ENCODE results near the gene CCDC184.
"Not testable (repeated sequence)": the region's sequence is repeated elsewhere in the genome, so short reads cannot be mapped to it uniquely, and the experiment has no call there.

CCDC184 gene

GRCh38 chr12:48183091-48183875 is at the start of gene CCDC184:
TSS of gene CCDC184 (plus strand) at chr12:48183644. CDS start at chr12:48184123, 479 bp downstream.
- DNase-seq: peak; percentile 84

- no peak for DNase-seq
Observed at GRCh38 chr12:48135027-48135426, 48.4 kb upstream of the CCDC184 start.

- no peak for DNase-seq
Observed at GRCh38 chr12:48142818-48143674, 40.4 kb upstream of the CCDC184 start.

GRCh38 chr12:48143898-48144297 is 39.5 kb upstream of the CCDC184 start:
- no peak for DNase-seq

- DNase-seq: no peak
Observed at GRCh38 chr12:48145981-48146380, 37.5 kb upstream of the CCDC184 start.

- no peak for DNase-seq
Observed at GRCh38 chr12:48151103-48151771, 32.2 kb upstream of the CCDC184 start.

GRCh38 chr12:48155786-48156185 is 27.7 kb upstream of the CCDC184 start:
- DNase-seq: not testable (repeated sequence)

- no peak for DNase-seq
Observed at GRCh38 chr12:48156652-48157017, 26.8 kb upstream of the CCDC184 start.

- peak; percentile 99 for DNase-seq
Observed at GRCh38 chr12:48157018-48157888, 26.2 kb upstream of the CCDC184 start, which contains the start of gene ASB8. TSS of gene ASB8 (minus strand) at chr12:48157515. CDS start at chr12:48153496, 4,019 bp downstream.

GRCh38 chr12:48157889-48158370 is 25.5 kb upstream of the CCDC184 start:
- DNase-seq: no peak

GRCh38 chr12:48160046-48160445 is 23.4 kb upstream of the CCDC184 start:
- DNase-seq: no peak

GRCh38 chr12:48160807-48161206 is 22.6 kb upstream of the CCDC184 start:
- DNase-seq: no peak

- no peak for DNase-seq
Observed at GRCh38 chr12:48163150-48163747, 20.2 kb upstream of the CCDC184 start.

GRCh38 chr12:48164451-48164850 is 19.0 kb upstream of the CCDC184 start:
- no peak for DNase-seq

- DNase-seq: peak; percentile 34
Observed at GRCh38 chr12:48165089-48165981, 18.1 kb upstream of the CCDC184 start.

GRCh38 chr12:48169011-48169410 is 14.4 kb upstream of the CCDC184 start:
- DNase-seq: no peak

- DNase-seq: no peak
Observed at GRCh38 chr12:48175613-48176416, 7.6 kb upstream of the CCDC184 start.

GRCh38 chr12:48176417-48176751 is 7.1 kb upstream of the CCDC184 start:
- DNase-seq: no peak

- no peak for DNase-seq
Observed at GRCh38 chr12:48177982-48178381, 5.5 kb upstream of the CCDC184 start.

- no peak for DNase-seq
Observed at GRCh38 chr12:48179466-48179865, 4.0 kb upstream of the CCDC184 start.
